OCI-LY1 (cell line): Measurements from ENCODE around the gene CFAP73.

Source experiments
- H2AFZ ChIP-seq: fragments of 200-600 bp; sonication (generic), shearing (Covaris generic); 2 replicates; pipeline ENCODE4 v1.6.0; 2014; ENCODE audit warnings: antibody characterized with exemption, mild to moderate bottlenecking, low read length
- H3F3A ChIP-seq: fragments of 200-600 bp; sonication (generic), shearing (Covaris generic); 2 replicates; pipeline ENCODE4 v1.6.0; 2014; ENCODE audit warnings: mild to moderate bottlenecking, antibody characterized with exemption, low read length, moderate library complexity; ENCODE audit not compliant: insufficient read depth
- H3K27ac ChIP-seq: fragments of 200-600 bp; sonication (generic); 2 replicates; pipeline ENCODE4 v1.5.1; 2014; ENCODE audit warnings: low read length, mixed run types, mild to moderate bottlenecking, low read depth; ENCODE audit not compliant: poor library complexity, severe bottlenecking
- H3K27me3 ChIP-seq: fragments of 200-600 bp; sonication (generic); 2 replicates; pipeline ENCODE4 v1.6.0; 2014; ENCODE audit warnings: antibody characterized with exemption, mild to moderate bottlenecking, low read length, moderate library complexity; ENCODE audit not compliant: insufficient read depth
- H3K36me3 ChIP-seq: fragments of 200-600 bp; sonication (generic); 2 replicates; pipeline ENCODE4 v1.6.1; 2014; ENCODE audit warnings: mild to moderate bottlenecking, antibody characterized with exemption, low read length, moderate library complexity, mixed read lengths; ENCODE audit not compliant: insufficient read depth
- H3K4me1 ChIP-seq: fragments of 200-600 bp; sonication (generic); 2 replicates; pipeline ENCODE4 v1.5.1; 2014; ENCODE audit warnings: mild to moderate bottlenecking, low read length, moderate library complexity; ENCODE audit not compliant: insufficient read depth, severe bottlenecking
- H3K4me2 ChIP-seq: fragments of 200-600 bp; sonication (generic), shearing (Covaris generic); 2 replicates; pipeline ENCODE4 v1.6.1; 2014; ENCODE audit warnings: low read length
- H3K4me3 ChIP-seq: fragments of 200-600 bp; sonication (generic); 2 replicates; pipeline ENCODE4 v1.5.1; 2014; ENCODE audit warnings: low read length, low read depth, mild to moderate bottlenecking, mixed read lengths; ENCODE audit not compliant: poor library complexity, severe bottlenecking
- H3K79me2 ChIP-seq: fragments of 200-600 bp; shearing (Covaris generic); 2 replicates; pipeline ENCODE4 v1.6.1; 2016; ENCODE audit warnings: mixed run types, low read length, mixed read lengths; ENCODE audit not compliant: insufficient read depth
- H3K9ac ChIP-seq: fragments of 200-600 bp; sonication (generic), shearing (Covaris generic); 2 replicates; pipeline ENCODE4 v1.6.1; 2014; ENCODE audit warnings: mild to moderate bottlenecking, low read length, mixed read lengths
- H3K9me2 ChIP-seq: fragments of 200-600 bp; sonication (generic), shearing (Covaris generic); 2 replicates; pipeline ENCODE4 v1.6.1; 2014; ENCODE audit warnings: low read depth, mild to moderate bottlenecking, low read length, mixed read lengths
- H3K9me3 ChIP-seq: fragments of 200-600 bp; shearing (Covaris generic); 2 replicates; pipeline ENCODE4 v1.6.1; 2014; ENCODE audit warnings: low read length, mixed read lengths
- H4K20me1 ChIP-seq: fragments of 200-600 bp; sonication (generic), shearing (Covaris generic); 2 replicates; pipeline ENCODE4 v1.6.0; 2016; ENCODE audit warnings: mild to moderate bottlenecking, low read length; ENCODE audit not compliant: insufficient read depth
- CTCF ChIP-seq: fragments of 200-600 bp; sonication (generic), shearing (Covaris generic); IDR thresholded peaks from 2 replicates; pipeline ENCODE4 v1.5.1; 2017; ENCODE audit warnings: mild to moderate bottlenecking, antibody characterized with exemption, low read length, moderate library complexity, mixed read lengths
- EZH2 ChIP-seq: fragments of 200-600 bp; sonication (generic), shearing (Covaris generic); IDR thresholded peaks from 2 replicates; pipeline ENCODE4 v1.8.0; 2017; ENCODE audit warnings: borderline replicate concordance, mixed run types, mild to moderate bottlenecking, antibody characterized with exemption, low read length, moderate library complexity, mixed read lengths

Gene CFAP73

DNA sequence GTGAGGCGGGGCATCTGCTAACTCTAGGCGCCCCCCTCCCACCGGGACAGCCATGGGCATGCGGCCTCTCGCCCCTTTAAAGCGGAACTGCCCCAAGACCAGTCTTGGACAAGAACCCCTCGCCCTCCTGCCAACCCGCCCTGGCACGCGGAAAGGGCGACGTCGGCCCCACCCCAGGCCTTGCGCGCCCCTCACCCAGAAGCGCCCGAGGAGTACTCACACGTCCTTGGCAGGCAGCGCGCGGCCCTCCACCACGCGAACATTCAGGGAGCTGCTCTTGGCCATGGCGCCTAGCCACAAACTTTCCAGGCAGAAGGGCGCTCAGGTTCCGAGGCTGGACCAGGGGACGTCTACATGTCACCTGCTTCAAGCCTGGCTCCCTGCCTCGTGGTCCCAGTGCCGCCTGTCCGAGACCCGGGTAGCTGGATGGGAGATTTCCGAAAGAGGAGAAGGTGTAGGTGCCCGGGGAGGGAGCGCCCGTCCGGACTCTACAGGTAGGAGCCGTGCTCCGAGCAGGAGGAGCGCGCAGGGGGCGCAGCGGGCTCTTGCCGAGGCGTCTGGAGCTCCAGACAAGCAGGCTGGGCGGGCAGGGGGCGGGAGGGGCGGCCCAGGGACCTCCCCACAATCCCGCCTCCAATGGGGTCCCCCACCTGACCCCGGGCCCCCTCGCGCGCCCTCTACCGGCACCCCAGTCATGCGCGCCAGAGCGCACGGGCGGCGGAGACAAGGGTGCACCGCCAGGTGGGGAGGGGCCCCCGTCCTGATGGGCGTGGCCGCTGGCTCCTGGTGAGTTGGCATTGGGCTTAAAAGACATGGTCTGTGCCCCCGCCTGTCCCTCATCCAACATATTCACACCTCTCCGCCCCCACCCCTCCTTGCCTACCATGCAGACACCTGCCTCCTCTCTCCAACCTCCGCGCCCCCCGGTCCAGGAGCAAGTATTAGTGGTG lies 14.1 kb upstream of the CFAP73 start, which contains the start of gene RASAL1:
Gene RASAL1 (minus strand): TSS at position 584 of the 950 bp plus-strand sequence. CDS start 299 bp downstream, at position 285.
- peak within 1 kb of the TSS; percentile 95 for H3K9ac ChIP-seq
- peak within 1 kb of the TSS; percentile 93 for H3K4me3 ChIP-seq
- no peaks in the 10 kb centered on the region for H3F3A ChIP-seq
- H3K79me2 ChIP-seq: peaks cover 38% of the 10 kb centered on the region
- H3K27ac ChIP-seq: peak within 1 kb of the TSS; percentile 95
- TF ChIP-seq EZH2 (no peak), CTCF (peak; percentile 65)
- H3K9me3 ChIP-seq: no peaks in the 10 kb centered on the region
- H4K20me1 ChIP-seq: no peaks in the 10 kb centered on the region
- peak within 1 kb of the TSS; percentile 94 for H3K4me2 ChIP-seq
- H2AFZ ChIP-seq: no peak within 1 kb of the TSS
- no peaks in the 10 kb centered on the region for H3K9me2 ChIP-seq
- H3K4me1 ChIP-seq: peaks cover 63% of the 10 kb centered on the region
- H3K36me3 ChIP-seq: peaks cover 33% of the 10 kb centered on the region; the same call in 1 of the 2 replicates
- H3K27me3 ChIP-seq: no peaks in the 10 kb centered on the region

GRCh38 chr12:113136128-113136989 lies 13.2 kb upstream of the CFAP73 start:
- H3K4me2 ChIP-seq: peak overlapping the region; percentile 77
- H3K27me3 ChIP-seq: no peaks in the 10 kb centered on the region
- H3K36me3 ChIP-seq: peaks cover 33% of the 10 kb centered on the region; the same call in 1 of the 2 replicates
- H3K4me3 ChIP-seq: peak overlapping the region; percentile 93
- peaks cover 63% of the 10 kb centered on the region for H3K4me1 ChIP-seq
- H2AFZ ChIP-seq: no peak overlapping the region
- H3K9ac ChIP-seq: peak overlapping the region; percentile 62
- no peaks in the 10 kb centered on the region for H3K9me2 ChIP-seq
- TF ChIP-seq CTCF (no peak), EZH2 (no peak)
- peaks cover 36% of the 10 kb centered on the region for H3K79me2 ChIP-seq
- no peaks in the 10 kb centered on the region for H3F3A ChIP-seq
- peak overlapping the region; percentile 95 for H3K27ac ChIP-seq
- no peaks in the 10 kb centered on the region for H3K9me3 ChIP-seq
- H4K20me1 ChIP-seq: no peaks in the 10 kb centered on the region

GRCh38 chr12:113136990-113137511 lies 12.5 kb upstream of the CFAP73 start:
- no peak for TF ChIP-seq EZH2
- no peak for TF ChIP-seq CTCF
- no peak overlapping the region for H3K9ac ChIP-seq
- H3K9me3 ChIP-seq: no peaks in the 10 kb centered on the region
- H3K4me2 ChIP-seq: no peak overlapping the region
- no peak overlapping the region for H2AFZ ChIP-seq
- no peak overlapping the region for H3K4me3 ChIP-seq
- H3K79me2 ChIP-seq: peaks cover 32% of the 10 kb centered on the region
- H3F3A ChIP-seq: no peaks in the 10 kb centered on the region
- peaks cover 66% of the 10 kb centered on the region for H3K4me1 ChIP-seq
- H3K27ac ChIP-seq: peak overlapping the region; percentile 95
- H3K9me2 ChIP-seq: no peaks in the 10 kb centered on the region
- no peaks in the 10 kb centered on the region for H4K20me1 ChIP-seq
- no peaks in the 10 kb centered on the region for H3K27me3 ChIP-seq
- peaks cover 33% of the 10 kb centered on the region; the same call in 1 of the 2 replicates for H3K36me3 ChIP-seq
